ENCODE data around the gene PLCL2.
"Not testable (repeated sequence)": the region's sequence is repeated elsewhere in the genome, so short reads cannot be mapped to it uniquely, and the experiment has no call there.

PLCL2 gene

DNA sequence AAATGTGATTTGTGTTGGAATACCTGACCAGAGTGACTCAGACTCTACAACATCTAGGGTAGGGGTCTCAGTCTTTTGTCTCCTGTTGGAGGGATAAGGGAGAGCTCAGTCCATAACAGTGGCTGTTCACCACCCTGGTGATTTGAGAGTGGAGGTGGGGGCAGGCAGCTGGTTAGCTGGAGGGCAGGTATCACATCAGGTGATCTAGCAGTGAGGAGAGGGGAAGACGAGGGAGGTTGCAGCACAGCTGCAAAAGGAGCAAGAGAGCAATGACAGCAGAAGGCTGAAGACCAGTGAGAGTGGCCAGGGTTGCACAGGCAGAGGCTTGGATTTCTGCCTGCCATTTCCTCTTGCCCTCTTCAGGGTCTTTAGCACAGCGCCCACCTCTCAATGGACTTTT lies 38.4 kb downstream of the PLCL2 start:
- DNase-seq: no peak

DNA sequence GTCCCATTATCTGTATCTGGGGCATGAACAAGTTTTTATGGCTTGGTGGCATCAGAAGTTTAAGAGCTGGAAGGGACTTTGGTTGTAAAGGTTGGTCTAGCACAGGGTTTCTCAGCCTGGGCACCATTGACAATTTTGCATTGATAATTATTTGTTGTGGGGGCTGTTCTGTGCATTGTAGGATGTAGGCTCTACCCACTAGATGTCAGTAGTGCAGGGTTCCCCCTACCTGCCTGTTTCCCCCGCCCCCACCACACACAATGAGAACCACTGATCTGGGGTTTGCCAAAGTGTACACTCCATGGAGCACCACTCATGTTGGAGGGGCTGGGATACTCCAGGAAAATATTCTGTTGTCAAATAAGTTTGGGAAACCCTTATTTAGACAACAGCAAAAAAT lies 42.7 kb downstream of the PLCL2 start:
- DNase-seq: no peak

DNA sequence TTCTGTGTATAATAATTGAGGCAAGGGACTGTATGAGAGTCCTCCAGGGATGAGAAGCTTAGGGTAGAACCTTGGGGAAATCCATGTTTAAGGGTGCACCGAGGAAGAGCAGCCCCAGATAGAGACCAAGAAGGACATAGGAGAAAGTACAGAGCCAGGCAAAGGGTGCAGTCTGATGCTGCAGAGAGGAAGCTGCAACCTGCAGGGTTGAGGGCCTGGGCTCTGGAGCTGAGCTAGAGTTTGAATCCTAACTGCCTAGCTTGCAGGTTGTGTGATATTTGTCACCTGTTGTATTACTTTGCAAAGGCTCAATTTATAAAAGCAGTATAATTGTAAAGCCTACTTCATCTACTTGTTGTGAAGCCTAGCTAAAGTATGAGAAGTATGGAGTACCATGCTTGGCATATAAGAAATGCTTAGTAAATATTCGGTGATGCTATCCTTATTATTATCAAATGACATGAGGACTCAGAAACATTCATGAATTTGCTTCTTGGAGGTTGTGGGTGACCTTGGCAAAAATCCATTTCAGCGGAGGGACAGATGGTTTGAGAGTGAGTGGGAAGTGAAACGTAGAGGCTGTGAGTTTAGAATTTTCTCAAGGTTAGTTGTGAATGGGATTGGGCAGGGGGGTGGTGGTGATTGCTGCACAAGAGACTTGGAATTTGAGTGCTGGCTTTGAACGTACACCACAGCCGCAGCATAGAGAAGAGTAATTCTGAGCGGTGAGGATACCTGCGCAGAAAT lies 43.8 kb downstream of the PLCL2 start:
- DNase-seq: no peak

DNA sequence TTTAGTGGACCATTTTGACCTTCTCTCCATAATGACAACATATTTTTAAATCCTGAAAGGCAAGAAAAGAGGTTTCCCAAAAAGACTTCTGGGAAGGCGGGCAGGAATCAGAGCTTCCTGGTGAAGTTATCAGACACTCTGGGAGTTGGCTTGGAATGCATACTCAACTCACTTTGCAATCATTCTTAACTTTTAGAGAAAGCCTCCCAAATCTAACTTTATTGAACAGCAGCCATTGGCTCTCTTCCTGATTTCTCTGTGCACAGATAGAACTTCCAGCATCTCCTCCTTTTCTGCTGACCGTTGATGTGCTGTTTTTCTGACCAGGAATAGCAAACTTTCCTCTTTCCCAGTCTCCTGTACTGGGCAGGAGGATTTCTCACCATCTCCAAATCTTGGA lies 44.6 kb downstream of the PLCL2 start:
- no peak for DNase-seq

DNA sequence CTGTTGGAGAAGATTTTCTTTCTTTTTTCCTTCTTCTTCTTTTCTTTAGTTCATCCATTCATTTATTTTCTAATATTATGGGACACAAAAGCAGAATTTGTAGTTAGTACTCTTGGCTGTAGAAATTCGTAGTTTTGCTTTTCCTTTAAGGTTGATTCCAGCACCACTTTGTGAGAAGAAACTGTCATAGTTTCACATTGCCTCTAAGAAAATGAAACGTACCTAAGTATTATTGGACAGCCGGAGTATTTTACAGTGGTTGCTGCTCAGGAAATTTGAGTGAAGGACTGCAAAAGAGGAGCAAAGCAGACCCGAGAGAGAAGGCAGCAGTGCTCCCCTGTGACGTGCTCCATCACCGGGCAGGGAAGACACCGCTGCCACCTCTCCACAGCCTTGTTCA lies 48.1 kb downstream of the PLCL2 start:
- no peak for DNase-seq

DNA sequence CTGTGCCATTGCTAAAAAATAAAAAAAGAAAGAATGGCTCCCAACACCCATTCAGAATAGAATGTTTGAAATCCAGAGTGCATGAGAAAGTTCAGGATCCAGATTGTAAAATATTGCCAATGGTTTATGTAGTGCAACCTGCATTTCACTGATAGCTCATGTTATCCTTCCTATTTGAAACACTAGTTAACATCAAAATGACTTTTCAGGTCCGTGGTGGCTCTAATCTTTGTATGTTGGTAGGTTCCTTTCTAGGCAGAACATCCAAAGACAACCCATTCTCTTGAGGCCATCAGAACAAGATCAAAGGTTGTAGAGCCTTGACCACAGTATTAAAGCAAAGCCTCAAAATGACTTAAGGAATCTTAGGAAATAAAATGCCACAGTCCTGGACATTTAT lies 51.0 kb downstream of the PLCL2 start:
- DNase-seq: no peak

DNA sequence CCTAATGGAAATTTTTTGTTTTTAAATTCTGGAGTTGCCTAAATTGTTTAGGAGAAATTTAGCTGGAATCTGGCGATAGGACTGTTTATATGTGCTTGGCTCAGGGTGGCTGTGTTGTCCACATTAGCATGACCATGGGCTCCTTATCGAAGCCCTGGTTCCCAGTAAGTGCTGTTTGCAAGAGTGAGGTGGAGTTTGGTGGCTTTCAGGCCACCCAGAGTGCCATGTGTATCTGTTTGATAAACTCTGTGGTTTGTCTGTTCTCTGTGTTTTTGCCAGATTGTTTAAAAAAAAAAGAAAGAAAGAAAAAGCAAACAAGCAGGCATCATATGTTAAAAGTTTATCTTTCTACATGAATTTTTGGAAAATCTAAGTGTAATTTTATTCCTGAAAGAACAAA lies 51.5 kb downstream of the PLCL2 start:
- DNase-seq: no peak

DNA sequence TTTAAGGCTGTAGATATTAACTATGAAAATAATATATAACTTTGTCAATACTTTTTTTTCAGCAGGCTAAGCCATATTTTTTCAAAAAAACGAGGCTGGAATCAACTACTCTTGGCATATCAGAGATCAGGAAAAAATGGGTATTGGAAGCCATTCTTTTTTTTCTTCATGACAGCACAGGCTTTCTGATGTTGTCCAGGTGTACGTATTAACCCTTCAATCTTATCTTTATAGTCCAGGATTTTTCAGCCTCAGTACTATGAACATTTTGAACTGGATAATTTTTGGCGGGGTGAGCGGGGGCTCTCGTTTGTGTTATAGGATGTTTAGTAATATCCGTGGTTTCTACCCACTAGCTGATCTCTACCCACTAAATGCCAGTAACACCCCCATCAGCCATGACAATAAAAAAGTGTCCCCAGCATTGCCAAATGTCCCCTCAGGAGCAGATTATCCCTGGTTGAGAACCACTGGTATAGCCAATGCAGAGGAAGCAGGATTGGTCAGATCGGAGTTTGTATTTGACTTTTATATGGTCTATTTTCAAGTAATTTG lies 52.0 kb downstream of the PLCL2 start:
- no peak for DNase-seq

DNA sequence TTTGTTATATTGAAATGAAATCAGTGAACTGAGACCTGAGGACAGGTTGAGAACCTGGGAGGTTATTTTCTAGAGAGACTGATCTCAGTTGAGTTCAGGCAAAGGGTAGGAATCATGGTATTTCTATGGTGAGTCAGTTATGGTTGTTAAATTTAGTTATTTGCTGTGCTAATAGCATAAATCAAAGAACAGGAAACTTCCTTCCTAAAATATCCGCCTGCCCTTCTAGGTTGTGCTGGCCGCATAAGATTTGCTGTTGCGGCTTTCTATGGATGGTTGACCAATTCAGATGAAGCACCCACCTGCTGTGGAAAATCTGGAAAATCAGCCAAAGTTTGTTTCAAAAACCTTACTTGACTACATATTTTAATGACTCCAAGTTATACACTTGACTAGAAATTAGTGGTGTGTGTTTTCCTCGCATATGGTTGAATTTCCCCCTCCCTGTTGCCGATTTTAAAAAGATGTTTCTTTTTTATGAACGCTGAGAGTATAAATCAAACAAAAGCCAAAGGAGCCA lies 52.6 kb downstream of the PLCL2 start:
- no peak for DNase-seq

DNA sequence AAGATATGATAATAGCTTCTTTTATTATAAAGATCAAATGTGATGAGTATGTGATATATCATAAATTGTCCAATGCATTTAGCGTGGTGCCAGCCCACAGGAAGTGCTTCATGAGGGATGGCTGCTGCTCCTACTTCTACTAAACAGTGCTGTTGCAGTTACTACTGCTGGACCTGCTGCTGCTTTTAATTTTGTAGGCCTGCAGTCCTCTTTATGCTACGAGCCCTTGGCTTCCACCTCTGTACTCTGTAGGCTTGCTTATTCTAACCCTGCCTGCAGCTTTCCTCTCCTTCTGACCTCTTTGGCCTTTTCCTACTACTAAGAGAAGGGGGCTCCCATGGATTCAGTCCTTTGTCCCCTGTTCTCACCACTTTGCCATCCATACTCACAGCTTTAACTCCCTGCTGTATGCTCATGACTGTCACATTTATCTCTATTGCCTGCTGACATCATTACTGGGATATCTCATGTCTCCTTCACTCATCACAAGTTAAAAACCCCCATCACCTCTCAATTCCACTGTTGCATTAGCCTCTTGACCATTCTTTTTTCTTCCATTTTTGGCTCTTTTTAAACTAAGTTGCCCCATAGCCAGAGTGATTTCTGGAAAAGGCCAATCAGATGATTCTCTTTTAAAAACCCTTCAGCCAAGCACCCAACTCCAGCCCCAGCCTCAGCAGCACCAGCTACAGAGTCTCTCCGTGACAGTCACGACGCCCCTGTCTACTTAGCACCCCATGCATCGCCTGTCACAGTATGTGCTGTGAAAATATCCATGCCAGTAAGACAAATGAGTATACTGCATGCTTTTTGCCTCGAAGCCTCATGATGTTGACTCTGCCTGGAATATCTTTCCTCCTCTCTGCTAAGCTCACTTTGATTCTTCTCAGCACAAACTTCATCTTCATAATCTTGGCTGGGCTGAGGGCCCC lies 56.3 kb downstream of the PLCL2 start:
- no peak for DNase-seq

DNA sequence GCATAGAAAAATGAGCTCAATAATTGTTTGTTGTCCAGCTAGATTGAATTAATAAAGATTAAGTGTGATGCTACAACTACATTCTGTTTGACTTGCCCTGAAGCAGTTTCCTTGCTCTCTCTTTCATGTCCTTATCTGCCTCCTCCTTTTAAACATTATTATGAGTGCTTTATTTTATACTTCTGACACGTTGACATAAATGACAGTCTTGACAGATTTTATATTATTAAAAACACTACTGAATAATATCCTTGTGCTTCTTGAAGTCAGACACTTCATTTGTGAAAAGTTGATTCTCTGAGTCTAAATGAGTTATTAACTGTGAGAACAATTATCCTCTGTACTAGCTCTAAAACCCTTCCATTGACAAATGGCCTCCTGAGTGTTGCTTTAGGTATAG lies 58.2 kb downstream of the PLCL2 start:
- DNase-seq: no peak

DNA sequence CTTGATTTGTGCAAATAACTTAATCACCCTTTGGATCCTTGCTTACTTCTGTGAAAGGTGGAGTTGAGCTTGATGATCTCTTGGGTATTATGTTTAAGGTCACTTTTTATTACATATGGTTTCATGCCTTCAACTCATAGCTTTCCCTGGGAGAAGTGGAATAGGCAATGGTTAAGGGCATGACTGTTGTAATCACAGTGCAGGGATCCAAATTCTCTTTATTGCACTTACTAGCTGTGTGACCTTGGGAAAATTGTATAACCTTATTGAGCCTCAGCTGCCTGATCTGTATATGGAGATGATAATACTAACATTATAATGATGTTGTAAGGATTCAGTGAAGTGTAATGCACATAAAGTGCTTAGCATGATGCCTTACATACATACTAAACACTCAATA lies 59.1 kb downstream of the PLCL2 start:
- DNase-seq: no peak

DNA sequence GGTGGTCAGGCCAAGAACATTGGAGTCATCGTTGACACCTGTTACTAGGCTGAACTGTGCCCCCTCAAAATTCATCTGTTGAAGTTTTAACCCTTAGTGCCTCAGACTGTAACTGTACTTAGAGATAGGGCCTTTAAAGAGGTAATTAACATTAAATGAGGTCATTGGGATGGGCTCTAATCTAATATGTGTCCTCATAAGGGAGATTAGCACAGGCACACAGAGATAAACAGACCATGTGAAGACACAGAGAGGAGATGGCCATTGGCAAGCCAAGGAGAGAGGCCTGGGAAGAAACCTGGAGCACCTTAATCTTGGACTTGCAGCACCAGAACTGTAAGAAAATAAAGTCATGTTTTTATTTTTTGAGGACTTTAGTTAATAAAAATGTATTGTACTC lies 59.6 kb downstream of the PLCL2 start:
- no peak for DNase-seq

DNA sequence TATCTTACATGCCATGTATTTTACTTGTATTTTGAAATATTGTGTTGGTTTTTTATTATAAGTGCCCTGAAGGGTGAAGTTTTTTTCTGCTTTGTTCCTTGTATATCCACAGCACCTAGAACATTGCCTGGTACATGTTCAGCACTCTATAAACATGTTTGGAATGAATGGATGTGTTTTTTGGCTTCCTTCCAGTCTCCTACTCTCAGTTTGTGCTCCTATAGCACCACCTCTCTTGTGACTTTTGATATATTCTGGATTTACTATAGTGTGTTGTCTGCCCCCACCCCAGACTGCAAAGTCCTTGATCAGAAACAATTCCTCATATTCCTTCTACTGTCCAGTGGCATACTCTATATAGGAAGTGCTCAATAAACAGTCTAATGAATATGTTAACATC lies 60.6 kb downstream of the PLCL2 start:
- no peak for DNase-seq

DNA sequence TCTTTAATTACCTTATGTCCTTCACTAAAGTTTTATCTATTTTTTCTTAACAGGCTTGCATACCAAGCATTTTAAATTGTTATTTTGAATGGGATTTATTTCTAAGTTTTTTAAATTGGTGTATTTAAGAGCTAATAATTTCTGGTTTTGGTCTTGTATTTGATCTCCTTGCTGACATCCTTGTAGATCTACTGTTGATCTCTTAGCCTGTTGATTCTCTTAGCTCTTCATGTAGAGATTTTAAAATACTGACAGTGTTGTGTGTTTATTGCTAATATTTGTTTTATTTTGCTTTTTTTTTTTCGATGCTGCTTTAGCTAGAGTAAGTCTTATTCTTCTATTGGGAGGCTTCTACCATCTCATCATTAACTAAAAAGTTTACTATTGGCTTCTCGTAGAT lies 65.5 kb downstream of the PLCL2 start:
- DNase-seq: no peak

DNA sequence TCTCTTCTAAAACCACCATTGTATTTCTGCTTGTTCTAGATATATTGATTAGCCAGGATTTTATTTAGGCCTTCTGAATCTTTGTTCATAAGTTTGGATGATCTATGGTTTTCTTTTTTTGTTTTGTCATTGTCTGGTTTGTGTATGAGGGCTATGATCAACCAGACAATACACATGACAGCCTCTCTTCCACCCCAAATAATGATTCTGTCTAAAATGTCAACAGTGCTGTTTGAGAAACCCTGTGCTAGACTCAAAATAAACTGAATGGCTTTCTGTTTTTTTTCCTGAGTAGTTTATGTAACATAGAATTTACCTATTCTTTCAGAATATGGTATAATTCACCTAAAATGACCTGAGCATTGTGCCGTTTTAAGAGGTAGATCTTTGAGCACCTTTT lies 66.1 kb downstream of the PLCL2 start:
- no peak for DNase-seq

DNA sequence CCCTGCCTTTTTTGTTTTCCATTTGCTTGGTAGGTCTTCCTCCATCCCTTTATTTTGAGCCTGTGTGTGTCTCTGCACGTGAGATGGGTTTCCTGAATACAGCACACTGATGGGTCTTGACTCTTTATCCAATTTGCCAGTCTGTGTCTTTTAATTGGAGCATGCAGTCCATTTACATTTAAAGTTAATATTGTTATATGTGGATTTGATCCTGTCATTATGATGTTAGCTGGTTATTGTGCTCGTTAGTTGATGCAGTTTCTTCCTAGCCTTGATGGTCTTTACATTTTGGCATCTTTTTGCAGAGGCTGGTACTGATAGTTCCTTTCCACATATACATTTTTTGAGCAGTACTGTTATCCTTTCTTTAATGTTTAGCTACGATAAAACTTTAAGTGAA lies 73.1 kb downstream of the PLCL2 start:
- DNase-seq: not testable (repeated sequence)

DNA sequence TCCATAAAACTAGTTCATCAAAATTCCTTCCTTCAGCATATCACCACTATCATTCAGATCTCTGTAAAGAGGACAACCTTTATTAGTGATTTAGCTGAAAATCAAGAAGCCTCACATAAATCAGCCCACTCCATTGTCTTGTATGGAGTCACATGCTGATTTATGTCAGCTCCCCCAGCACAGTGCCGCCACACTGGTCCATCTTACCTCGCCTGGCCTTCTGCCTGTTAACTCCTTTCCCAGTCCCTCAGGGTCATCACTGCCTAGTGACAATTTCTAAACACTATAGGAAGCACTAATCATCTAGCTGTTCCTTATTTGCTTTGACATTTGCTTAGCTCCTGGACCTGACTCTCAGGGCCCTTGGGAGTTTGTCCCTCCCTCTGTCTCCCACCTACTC lies 75.4 kb downstream of the PLCL2 start:
- DNase-seq: no peak

DNA sequence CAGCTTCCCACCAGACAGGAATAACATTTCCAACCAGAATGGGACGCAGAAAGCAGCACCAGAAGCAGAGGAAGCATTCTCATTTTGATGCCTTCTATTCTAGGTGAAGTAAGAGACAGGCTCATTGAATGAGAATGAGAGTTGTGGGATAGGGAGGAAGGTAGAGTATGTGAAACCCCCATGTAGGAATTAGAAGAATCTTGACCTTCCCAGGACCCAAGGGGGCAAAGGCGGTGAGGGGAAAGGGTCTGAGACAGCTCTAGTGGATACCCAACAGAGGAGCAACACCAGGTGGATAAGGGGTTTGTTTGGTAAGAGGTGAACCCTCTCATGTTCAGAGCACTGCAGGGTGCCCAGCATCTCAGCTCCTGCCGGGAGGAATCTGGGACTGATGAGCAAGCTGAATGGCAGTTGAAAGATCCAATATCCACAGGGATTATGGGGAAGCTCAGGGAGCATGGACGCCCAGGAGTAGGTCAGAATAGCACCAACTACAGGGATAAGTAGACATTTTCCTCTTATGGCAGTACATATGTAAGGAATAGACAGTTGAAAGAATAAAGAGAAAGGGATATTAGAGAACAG lies 77.0 kb downstream of the PLCL2 start:
- no peak for DNase-seq

DNA sequence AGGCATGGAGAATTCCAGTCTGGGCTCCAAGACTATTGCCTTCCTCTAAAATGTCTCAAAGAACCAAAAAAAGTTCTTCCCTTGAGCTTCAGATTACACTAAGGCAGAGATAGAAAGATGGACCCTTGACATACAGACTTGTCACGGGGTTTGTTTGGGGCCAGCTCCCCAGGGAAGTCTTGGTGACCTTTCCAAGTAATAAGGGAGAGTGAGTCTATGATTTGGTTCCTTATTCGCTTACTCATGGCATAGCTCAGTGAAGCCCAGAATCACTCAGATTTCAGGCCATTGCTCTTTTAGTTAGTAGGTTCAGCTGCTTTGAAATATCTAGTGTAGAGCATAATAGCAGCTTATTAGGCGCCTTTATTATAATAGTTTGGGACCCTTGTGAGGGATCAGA lies 90.3 kb downstream of the PLCL2 start:
- no peak for DNase-seq

DNA sequence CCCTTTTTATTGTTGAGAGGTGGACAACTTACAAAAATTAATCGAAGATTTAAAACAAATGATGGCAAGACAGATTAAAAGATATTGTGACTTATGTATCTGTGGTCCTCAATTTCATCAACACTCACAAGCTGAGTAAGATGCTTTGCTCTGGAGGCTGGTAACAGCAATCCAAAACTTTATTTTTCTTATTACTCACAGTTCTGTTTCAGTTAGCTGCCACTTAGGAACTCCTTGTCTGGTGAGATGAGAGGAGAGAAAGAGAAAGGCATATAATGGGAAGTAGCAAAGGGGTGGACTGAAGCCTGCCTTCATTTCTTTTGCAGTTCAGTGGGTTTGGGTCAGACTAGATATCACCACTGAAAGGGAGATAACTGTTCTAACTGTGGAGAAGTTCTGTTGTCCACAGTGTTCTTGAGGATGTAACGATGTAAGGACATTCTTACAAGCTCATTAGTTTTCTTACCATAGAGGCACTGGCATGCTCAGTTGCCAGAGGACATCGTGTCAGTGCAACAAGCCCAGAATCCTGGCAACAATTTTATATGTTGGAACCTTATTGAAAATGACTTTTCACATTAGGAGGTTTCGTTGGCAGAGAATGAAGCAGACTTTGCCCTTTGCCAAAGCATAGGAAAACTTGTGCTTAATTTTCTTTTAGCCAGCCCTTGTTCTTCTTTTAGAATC lies 93.6 kb downstream of the PLCL2 start:
- DNase-seq: no peak

DNA sequence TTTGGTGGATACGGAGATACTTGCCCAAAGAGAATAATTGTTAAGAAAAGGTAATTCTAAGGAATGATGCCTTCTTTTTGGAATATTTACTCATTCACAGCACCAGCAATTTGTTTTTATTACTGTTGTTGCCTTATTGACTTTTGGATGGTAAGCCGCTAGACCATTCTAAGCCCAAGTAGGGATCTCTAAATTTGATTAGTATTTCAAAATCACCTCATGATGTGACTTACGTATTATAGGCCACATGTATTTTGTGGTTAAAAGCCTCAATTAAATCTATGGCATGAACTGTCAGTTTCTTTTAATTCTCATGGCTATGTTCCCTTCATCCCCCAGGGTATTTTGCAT lies 94.1 kb downstream of the PLCL2 start:
- no peak for DNase-seq
